ENCODE data around the gene CALML6.
A peak's percentile ranks its signal among the peaks of the same experiment; 100 is the strongest.
"Not testable (repeated sequence)": the region's sequence is repeated elsewhere in the genome, so short reads cannot be mapped to it uniquely, and the experiment has no call there.

CALML6 gene

GRCh38 chr1:1914971-1915692, at the start of gene CALML6:
Gene CALML6 (plus strand): TSS chr1:1915260. CDS start chr1:1915281, 21 bp downstream.
- FAIRE-seq: no peak
- DNase-seq (ENCODE audit: low spot score): no peak

GRCh38 chr1:1867164-1867563, 47.9 kb upstream of the CALML6 start:
- DNase-seq (ENCODE audit: low spot score) (no peak), FAIRE-seq (no peak)

DNA sequence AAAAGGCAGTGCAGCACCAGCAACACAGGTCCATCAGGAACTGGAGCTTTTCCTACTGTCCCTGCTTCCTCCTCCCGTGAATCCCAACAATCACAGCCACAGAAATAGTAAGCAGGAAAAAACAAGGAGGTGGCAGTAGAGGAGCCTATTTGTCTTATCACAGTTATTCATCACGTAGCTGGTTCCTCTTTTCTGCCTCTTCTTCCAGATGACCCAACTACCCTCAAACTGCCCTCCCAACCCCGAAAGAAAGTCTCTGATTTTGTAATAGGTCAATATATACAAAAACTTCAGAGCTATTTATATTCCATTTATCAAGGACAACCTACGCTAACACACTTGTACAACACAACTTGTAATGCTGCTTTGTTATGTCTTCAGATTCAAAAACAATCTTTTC, 45.6 kb upstream of the CALML6 start:
- DNase-seq (ENCODE audit: low spot score): no peak
- FAIRE-seq: no peak

GRCh38 chr1:1872329-1872994, 42.6 kb upstream of the CALML6 start:
- no peak for DNase-seq (ENCODE audit: low spot score)
- no peak for FAIRE-seq

- DNase-seq (ENCODE audit: low spot score) (no peak), FAIRE-seq (no peak)
These were observed 41.9 kb upstream of the CALML6 start for GRCh38 chr1:1873186-1873585.

- DNase-seq (ENCODE audit: low spot score): no peak
- no peak for FAIRE-seq
These were observed 40.2 kb upstream of the CALML6 start for GRCh38 chr1:1874901-1875300.

- DNase-seq (ENCODE audit: low spot score) (no peak), FAIRE-seq (no peak)
These were observed 39.1 kb upstream of the CALML6 start for GRCh38 chr1:1875932-1876331.

DNA sequence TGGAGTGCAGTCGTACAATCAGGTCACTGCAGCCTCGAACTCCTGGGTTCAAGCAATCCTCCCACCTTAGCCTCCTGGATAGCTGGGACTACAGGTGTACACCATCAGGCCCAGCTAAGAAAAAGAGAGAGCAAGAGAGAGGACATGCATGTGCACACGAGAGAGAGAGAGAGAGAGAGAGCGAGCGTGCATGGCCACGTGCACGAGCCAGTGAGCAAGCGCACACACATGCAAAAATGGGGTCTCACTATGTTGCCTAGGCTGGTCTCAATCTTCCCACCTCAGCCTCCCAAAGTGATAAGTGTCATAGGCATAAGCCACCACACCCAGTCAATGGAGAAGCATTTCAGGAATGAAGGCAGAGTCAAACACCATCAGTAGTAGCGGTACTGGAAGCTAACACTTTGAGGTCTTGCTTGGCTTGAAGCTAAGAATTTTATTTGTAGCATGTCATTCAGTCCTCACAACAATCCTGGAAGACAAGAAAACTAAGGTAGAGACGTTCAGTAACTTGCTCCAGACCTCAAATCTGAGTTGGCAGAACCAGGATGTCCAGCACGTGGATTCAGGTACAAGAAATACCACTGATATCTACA, 38.6 kb upstream of the CALML6 start:
- FAIRE-seq: no peak
- DNase-seq (ENCODE audit: low spot score): no peak

GRCh38 chr1:1877865-1878436, 37.1 kb upstream of the CALML6 start:
- DNase-seq (ENCODE audit: low spot score) (no peak), FAIRE-seq (no peak)

DNA sequence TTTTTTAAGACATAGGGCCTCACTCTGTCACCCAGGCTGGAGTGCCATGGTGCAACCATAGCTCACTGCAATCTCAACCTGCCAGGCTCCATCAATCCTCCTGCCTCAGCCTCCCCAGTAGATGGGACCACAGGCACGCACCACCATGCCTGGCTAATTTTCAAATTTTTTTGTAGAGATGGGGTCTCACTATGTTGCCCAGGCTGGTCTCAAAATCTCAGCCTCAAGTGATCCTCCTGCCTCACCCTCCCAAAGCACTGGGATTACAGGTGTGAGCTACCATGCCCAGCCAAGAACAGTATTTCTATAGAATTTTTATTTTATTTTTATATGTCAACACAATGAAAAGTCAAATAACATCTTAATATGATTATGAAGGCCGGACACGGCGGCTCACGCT, 35.1 kb upstream of the CALML6 start:
- FAIRE-seq (no peak), DNase-seq (ENCODE audit: low spot score) (no peak)

DNA sequence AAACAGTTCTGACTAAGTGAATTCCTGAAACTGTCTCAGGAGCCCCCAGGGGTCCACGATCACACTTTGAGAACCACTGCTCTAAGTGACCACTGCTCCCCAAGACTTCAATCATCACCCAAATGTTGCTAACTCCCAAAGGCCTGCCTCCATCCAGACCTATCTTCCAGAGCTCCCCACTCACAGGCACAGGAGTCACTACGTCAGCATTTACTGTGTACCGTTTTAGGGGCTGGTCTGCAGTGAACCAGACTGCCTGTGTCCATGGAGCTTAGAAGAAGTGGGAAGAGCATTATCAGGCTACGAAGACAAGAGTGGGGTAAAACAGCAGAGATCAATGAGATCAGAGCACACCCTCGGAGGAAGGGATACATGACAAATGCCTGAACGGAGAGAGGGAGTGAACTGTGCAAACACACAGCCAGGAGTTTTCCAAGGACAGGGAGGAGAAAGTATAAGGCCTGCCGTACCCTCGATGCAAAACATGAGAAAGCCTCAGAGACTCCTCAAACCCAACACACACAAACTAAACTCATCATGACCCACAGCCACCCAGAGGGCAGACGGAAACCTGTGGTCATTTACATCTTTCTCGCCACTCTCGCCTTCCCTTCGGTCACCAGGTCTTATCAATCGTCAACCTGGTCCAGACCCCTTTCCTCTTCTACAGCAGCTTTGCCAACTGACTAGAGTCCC, 34.3 kb upstream of the CALML6 start:
- FAIRE-seq (no peak), DNase-seq (ENCODE audit: low spot score) (no peak)

- FAIRE-seq (no peak), DNase-seq (ENCODE audit: low spot score) (no peak)
These were observed 33.3 kb upstream of the CALML6 start for GRCh38 chr1:1881727-1882126.

DNA sequence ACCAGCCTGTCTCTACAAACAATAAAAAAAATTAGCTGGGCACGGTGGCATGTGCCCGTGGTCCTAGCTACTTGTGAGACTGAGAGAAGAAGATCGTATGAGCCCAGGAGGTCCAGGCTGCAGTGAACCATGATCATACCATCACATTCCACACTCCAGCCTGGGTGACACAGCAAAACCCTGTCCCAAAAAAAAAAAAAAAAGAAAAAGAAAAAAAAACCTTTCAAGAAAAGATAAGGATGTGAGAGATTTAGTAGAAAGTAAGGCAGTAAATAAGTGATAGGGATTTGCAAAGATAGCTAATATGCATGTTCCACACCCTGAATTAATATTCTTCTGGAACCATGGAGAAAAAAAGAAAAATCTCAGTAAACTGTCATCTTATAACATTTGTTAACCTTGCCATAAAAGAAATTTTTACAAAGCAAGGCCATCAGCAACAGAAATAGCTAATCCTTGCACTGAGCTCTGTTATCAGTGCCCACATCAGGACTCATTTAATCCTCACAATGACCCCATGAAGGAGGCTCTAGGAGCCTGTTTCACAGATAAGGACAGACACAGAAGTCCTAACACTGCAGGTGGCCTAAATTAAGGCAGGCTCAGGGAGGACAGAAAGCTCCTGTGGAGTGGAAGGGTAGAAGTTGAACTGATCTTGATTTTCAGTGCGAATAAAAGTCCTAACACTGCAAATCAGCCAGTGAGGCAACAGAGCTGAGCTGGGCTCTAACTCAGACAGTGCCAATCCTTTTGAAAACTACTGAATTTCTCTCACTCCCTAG, 31.8 kb upstream of the CALML6 start:
- FAIRE-seq: no peak
- DNase-seq (ENCODE audit: low spot score): no peak

DNA sequence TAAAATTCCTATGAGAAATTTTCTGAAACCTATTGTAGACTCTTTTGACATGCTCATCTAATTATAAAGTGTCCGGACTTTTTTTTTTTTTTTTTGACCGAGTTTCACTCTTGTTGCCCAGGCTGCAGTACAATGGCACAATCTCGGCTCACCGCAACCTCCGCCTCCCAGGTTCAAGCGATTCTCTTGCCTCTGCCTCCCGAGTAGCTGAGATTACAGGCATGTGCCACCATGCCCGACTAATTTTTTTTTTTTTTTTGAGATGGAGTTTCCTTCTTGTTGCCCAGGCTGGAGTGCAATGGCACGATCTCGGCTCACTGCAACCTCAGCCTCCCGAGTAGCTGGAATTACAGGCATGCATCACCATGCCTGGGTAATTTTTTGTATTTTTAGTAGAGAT, 31.2 kb upstream of the CALML6 start:
- not testable (repeated sequence) for DNase-seq (ENCODE audit: low spot score); FAIRE-seq

- FAIRE-seq: no peak
These were observed 25.8 kb upstream of the CALML6 start for GRCh38 chr1:1889090-1889750.

DNA sequence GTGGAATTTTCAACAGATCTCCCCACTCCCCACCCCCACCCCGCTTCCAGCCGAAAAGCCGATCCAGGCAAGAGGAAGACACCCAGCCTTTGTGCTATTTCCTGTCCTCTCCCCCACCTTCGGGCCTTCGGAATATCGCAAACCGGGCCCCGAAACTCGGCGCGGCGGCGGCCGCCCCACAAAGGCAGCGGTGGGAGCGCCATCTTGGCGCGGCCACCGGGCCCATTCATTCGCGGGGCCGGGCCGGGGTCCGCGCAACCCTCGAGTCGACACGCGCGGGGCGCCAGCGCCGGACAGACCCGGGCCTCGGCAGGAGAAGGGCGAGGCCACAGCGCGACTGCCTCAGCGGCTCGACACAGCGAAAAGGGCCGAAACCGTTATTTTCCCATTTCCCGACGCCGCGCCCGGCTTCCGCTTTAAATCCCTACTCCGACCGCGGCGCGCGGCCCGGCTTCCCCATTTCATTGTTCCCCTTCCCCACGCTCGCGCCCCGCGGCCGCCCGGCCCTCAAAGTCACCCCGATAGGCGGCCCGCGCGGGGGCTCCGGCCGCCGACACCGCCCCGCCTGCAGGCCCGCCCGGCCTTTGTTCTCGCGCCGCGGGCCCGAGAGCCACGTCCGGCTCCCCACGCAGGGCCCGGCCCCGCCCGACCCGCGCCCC, 25.1 kb upstream of the CALML6 start:
- DNase-seq (ENCODE audit: low spot score) (peak; percentile 46), FAIRE-seq (no peak)

More at GRCh38 chr1:1889090-1889750, 25.8 kb upstream of the CALML6 start:
- DNase-seq (ENCODE audit: low spot score): no peak

- DNase-seq (ENCODE audit: low spot score) (peak; percentile 93), FAIRE-seq (peak; percentile 97)
These were observed 24.3 kb upstream of the CALML6 start, which contains the start of gene GNB1 for GRCh38 chr1:1890506-1891348. Gene GNB1 (minus strand): TSS chr1:1891087. CDS start chr1:1825453, 65,634 bp downstream.

DNA sequence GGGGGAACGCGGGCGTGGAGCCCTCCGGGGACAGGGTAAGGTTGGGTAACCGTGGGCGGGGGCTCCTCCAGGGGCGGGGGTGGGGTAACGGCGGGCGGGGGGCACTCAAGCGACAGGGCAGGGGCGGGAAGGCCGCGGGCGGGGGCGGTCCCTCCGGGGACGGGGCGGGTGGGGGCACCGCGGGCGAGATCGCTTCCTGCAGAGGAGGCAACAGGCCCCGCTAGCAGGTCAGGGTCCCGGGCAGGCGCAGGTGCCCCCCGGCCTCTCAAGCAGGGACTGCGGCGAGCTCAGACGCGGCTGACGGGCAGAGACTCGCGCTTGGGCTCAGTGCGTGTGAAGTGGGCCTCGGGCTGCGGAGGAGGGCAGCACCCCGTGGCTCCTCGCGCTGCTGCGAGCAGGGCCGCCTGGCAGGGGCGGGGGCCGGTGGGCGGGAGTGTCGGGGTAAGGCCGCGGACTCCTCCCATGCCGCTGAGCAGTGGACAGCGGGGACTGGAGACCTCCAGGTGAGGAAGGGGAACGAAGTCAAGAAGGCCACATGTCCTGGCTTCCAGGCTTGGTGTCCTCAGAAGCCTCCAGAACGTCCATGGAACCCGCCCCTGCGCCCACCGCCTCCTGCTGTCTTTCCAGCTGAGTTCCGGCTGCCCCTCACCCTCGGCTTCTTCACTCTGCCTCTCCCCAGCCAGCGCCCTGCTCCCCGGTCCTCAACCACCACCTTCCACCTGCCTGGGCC, 23.5 kb upstream of the CALML6 start:
- DNase-seq (ENCODE audit: low spot score) (peak; percentile 90), FAIRE-seq (no peak)
